B cell (primary cell): ENCODE results near the gene MFSD6. TPM values are rescaled to one million over a fixed set of nuclear protein-coding genes. Genes with fewer than 3 reads are reported as not detected.

ENCODE experiments used
- ATAC-seq: fragments of 200-7000 bp; cut with Tn5 transposase; one replicate; pipeline ENCODE4 v1.10.0; 2021; ENCODE audit warnings: low read depth, mild to moderate bottlenecking, moderate number of reproducible peaks, moderate library complexity
- CTCF ChIA-PET: fragments of 350-600 bp; sonication (Branson Sonifier 250); formaldehyde crosslinking; loops from one replicate; lab custom pipeline; 2021; ENCODE audit warnings: antibody characterized with exemption, inconsistent platforms; lab: Charles Lee
- POLR2A ChIA-PET: fragments of 350-600 bp; sonication (Branson Sonifier 250); formaldehyde crosslinking; loops from one replicate; lab custom pipeline; 2021; ENCODE audit warnings: antibody characterized with exemption; lab: Charles Lee
- DNase-seq: peaks from one replicate; pipeline ENCODE4 v3.0.0; 2013
- H2AFZ ChIP-seq: 2 replicates; pipeline ENCODE4 v1.6.1; 2012; ENCODE audit warnings: mild to moderate bottlenecking, low read depth, low read length; ENCODE audit not compliant: insufficient read depth, poor library complexity, severe bottlenecking
- H3K27ac ChIP-seq, 2 donors: 1 replicate in 1 of 2; 2 replicates in 1 of 2; pipeline ENCODE4 v1.5.1; 2012 to 2013; ENCODE audit warnings: low read length in 2 of 2, mild to moderate bottlenecking in 2 of 2, moderate library complexity in 1 of 2
- H3K27me3 ChIP-seq, 4 experiments: fragments of 200-600 bp in 1 of 4; sonication (generic) in 1 of 4; replicated peaks in 1 of 4; 1 replicate in 2 of 4; 2 replicates in 2 of 4; pipeline versions ENCODE4 v1.6.1 to v1.7.0; 2013 to 2016; ENCODE audit warnings: low read length in 3 of 4, mild to moderate bottlenecking in 2 of 4, mixed read lengths in 1 of 4, moderate library complexity in 1 of 4; ENCODE audit not compliant: insufficient read depth in 4 of 4, control insufficient read depth in 3 of 4; ENCODE audit errors: control extremely low read depth in 1 of 4
- H3K36me3 ChIP-seq, 2 experiments: replicated peaks in 1 of 2; 1 replicate in 1 of 2; 2 replicates in 1 of 2; pipeline versions ENCODE4 v1.6.1 to v1.7.1; 2013; ENCODE audit warnings: low read length in 1 of 2; ENCODE audit not compliant: insufficient read depth in 2 of 2, control insufficient read depth in 1 of 2; ENCODE audit errors: control extremely low read depth in 1 of 2, extremely low read depth in 1 of 2
- H3K4me1 ChIP-seq, 2 donors: fragments of 200-600 bp in 1 of 2; sonication (generic) in 1 of 2; 1 replicate in 1 of 2; 2 replicates in 1 of 2; pipeline versions ENCODE4 v1.5.1 to v1.6.1; 2013 to 2017; ENCODE audit warnings: low read length in 2 of 2; ENCODE audit not compliant: control insufficient read depth in 2 of 2, insufficient read depth in 2 of 2
- H3K4me2 ChIP-seq: replicated peaks from 2 replicates; pipeline ENCODE3; 2012; ENCODE audit warnings: mild to moderate bottlenecking, low read depth, low read length; ENCODE audit not compliant: poor library complexity, severe bottlenecking
- H3K4me3 ChIP-seq, 5 experiments: fragments of 200-600 bp in 1 of 5; sonication (generic) in 1 of 5; 1 replicate in 3 of 5; 2 replicates in 2 of 5; pipeline versions ENCODE4 v1.5.1 to v1.7.0; 2011 to 2016; ENCODE audit warnings: low read length in 4 of 5, mild to moderate bottlenecking in 4 of 5, low read depth in 2 of 5, control low read depth in 1 of 5, moderate library complexity in 1 of 5; ENCODE audit not compliant: insufficient read depth in 1 of 5; ENCODE audit errors: control extremely low read depth in 1 of 5, extremely low read depth in 1 of 5
- H3K79me2 ChIP-seq: fragments of 200-600 bp; sonication (generic); one replicate; pipeline ENCODE4 v1.6.0; 2016; ENCODE audit warnings: low read length; ENCODE audit not compliant: control insufficient read depth, insufficient read depth
- H3K9ac ChIP-seq: fragments of 200-600 bp; sonication (generic); 2 replicates; pipeline ENCODE4 v1.6.1; 2017; ENCODE audit warnings: mild to moderate bottlenecking, low read length, moderate library complexity
- H3K9me3 ChIP-seq, 3 donors: one replicate each; pipeline versions ENCODE4 v1.6.1 to v1.7.1; 2013; ENCODE audit warnings: low read length in 2 of 3; ENCODE audit not compliant: control insufficient read depth in 2 of 3, insufficient read depth in 1 of 3; ENCODE audit errors: control extremely low read depth in 1 of 3
- H4K20me1 ChIP-seq: 2 replicates; pipeline ENCODE4 v1.6.0; 2012; ENCODE audit warnings: mild to moderate bottlenecking, low read length; ENCODE audit not compliant: insufficient read depth, control insufficient read depth, poor library complexity, severe bottlenecking
- H3K27ac Mint-ChIP-seq: one replicate; pipeline ENCODE4 v1.8.0; 2021; ENCODE audit warnings: mixed read lengths
- H3K27me3 Mint-ChIP-seq: one replicate; pipeline ENCODE4 v1.8.0; 2021; ENCODE audit warnings: mixed read lengths
- H3K4me1 Mint-ChIP-seq: one replicate; pipeline ENCODE4 v1.8.0; 2021; ENCODE audit warnings: mixed read lengths
- H3K4me3 Mint-ChIP-seq: one replicate; pipeline ENCODE4 v1.8.0; 2021; ENCODE audit warnings: mixed read lengths
- H3K9me3 Mint-ChIP-seq: one replicate; pipeline ENCODE4 v1.8.0; 2022; ENCODE audit warnings: mixed read lengths; ENCODE audit not compliant: insufficient read depth
- EZH2 ChIP-seq: IDR thresholded peaks from 2 replicates; pipeline ENCODE4 v1.6.1; 2012; ENCODE audit warnings: borderline replicate concordance, low read depth, mild to moderate bottlenecking, moderate library complexity, low read length; ENCODE audit not compliant: insufficient read depth, poor library complexity, severe bottlenecking
- WGBS: methylation state at CpG from one replicate; pipeline ENCODE4 v1.1.5; 2013; ENCODE audit warnings: missing lambda C conversion rate; ENCODE audit not compliant: insufficient coverage; 5-methylcytosine and 5-hydroxymethylcytosine counted together
- intact Hi-C: fragments of 100-400 bp; cut with micrococcal nuclease; formaldehyde crosslinking; loops from one replicate; pipeline ENCODE4 v1.10.0; 2022
- polyA plus RNA-seq: library from polyadenylated mRNA; depleted of rRNA; stranded (reverse); fragments of >200 nt; gene quantifications from 2 replicates; pipeline ENCODE4 v1.2.3, GENCODE V29; 2012
- total RNA-seq, 2 donors: library from RNA; stranded (reverse); fragments of 120-200 nt in 1 of 2; gene quantifications; 1 replicate in 1 of 2; 2 replicates in 1 of 2; pipeline versions ENCODE4 v1.2.3 to v1.2.4, GENCODE V29; 2013 to 2022
- TF ChIP-seq, protein P1 (sequence below): fragments of 200-600 bp; IDR thresholded peaks from one replicate; pipeline ENCODE4 v1.8.0; 2022; ENCODE audit warnings: antibody characterized with exemption, mild to moderate bottlenecking

MFSD6 gene
- total and polyA plus RNA-seq, 2 donors (not counting 1 experiment from before 2014, with no cell fraction given), result 13.5 to 33.8 TPM

DNA sequence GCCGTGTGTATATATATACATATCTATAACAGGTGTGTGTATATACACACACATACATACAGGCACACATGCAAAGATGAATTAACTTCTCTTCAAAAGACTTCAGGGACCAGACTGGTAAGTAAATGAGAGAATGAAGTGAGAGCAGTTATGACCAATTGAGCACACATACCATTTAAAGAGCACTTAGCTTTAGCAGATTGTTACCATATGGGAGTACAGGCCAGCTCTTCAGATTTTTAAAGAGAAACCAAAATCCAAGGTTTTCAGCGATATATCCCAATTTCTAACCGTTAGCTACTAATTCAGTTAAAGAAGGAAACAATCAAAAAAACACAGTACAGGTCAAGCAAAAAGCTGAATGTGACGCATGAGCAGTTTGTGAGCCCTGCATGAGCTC is 41.1 kb upstream of the MFSD6 start:
- POLR2A ChIA-PET, result no interaction called here
- no peaks in the 10 kb centered on the region for H3K9me3 Mint-ChIP-seq

DNA sequence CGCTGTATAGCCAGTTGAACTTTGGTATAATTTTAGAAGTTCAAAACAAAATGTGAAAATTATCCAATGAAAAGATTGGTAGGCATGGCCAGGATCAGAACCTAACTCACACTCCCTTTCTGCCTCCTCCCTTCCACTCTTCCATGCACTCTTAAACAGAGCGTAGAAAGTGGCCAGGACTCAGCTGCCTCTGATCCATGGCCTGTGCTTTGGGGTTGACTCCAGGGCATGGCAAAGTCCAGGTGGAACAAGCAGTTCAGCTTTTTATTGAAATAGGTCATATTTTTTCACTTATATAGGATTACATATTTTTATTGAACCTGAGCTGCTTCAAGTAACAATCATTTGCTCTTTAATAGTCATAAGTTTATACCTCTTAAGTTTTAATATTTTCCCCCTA is 38.5 kb upstream of the MFSD6 start:
- CTCF ChIA-PET, result interaction anchor here (0.7 to 2.2 kb wide), 7 partner anchors 9 to 501 kb away, joined by 3 to 18 read pairs (median 4); no protein-coding TSS in a partner anchor
- intact Hi-C loops, result no loop called here
- Histone ChIP-seq H3K79me2 (no peaks in the 10 kb centered on the region), H2AFZ (no peak overlapping the region), H3K4me2 (no peak overlapping the region), H3K4me1 (no peaks in the 10 kb centered on the region), H3K9ac (no peak overlapping the region), H3K27me3 (no peaks in the 10 kb centered on the region), H3K36me3 (peaks cover 9 to 20% of the 10 kb centered on the region in 2 experiments), H3K27ac (no peak overlapping the region), H3K4me3 (no peak overlapping the region), H4K20me1 (no peaks in the 10 kb centered on the region), H3K9me3 (no peaks in the 10 kb centered on the region)
- Mint-ChIP-seq H3K4me3 (no peak overlapping the region), H3K27ac (no peak overlapping the region), H3K27me3 (no peaks in the 10 kb centered on the region), H3K9me3 (no peaks in the 10 kb centered on the region), H3K4me1 (no peaks in the 10 kb centered on the region)
- ATAC-seq, result no peak
- no peak for DNase-seq
- POLR2A ChIA-PET, result no interaction called here
- no peak for TF ChIP-seq EZH2
- TF ChIP-seq, protein P1, sequence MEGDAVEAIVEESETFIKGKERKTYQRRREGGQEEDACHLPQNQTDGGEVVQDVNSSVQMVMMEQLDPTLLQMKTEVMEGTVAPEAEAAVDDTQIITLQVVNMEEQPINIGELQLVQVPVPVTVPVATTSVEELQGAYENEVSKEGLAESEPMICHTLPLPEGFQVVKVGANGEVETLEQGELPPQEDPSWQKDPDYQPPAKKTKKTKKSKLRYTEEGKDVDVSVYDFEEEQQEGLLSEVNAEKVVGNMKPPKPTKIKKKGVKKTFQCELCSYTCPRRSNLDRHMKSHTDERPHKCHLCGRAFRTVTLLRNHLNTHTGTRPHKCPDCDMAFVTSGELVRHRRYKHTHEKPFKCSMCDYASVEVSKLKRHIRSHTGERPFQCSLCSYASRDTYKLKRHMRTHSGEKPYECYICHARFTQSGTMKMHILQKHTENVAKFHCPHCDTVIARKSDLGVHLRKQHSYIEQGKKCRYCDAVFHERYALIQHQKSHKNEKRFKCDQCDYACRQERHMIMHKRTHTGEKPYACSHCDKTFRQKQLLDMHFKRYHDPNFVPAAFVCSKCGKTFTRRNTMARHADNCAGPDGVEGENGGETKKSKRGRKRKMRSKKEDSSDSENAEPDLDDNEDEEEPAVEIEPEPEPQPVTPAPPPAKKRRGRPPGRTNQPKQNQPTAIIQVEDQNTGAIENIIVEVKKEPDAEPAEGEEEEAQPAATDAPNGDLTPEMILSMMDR, result no peak
- 80% methylated on average over 1 of the region's 2 CpGs for WGBS

More for the DNA sequence above, 41.1 kb upstream of the MFSD6 start:
- Mint-ChIP-seq H3K4me1 (peaks cover 2% of the 10 kb centered on the region), H3K4me3 (no peak overlapping the region), H3K27ac (no peak overlapping the region), H3K27me3 (no peaks in the 10 kb centered on the region)
- no peaks in the 10 kb centered on the region for H3K4me1 ChIP-seq
- no peaks in the 10 kb centered on the region for H3K27me3 ChIP-seq
- TF ChIP-seq, protein P1, result no peak
- TF ChIP-seq EZH2, result no peak
- peaks cover 9 to 20% of the 10 kb centered on the region in 2 experiments for H3K36me3 ChIP-seq
- no peaks in the 10 kb centered on the region for H3K79me2 ChIP-seq
- no peak overlapping the region for H3K4me3 ChIP-seq
- H3K27ac ChIP-seq, result no peak overlapping the region
- H3K9ac ChIP-seq, result no peak overlapping the region
- no peak for ATAC-seq
- CTCF ChIA-PET, result interaction anchor here (0.6 to 1.5 kb wide), 5 partner anchors 12 to 278 kb away, joined by 3 to 6 read pairs (median 3); no protein-coding TSS in a partner anchor
- intact Hi-C loops, result no loop called here
- H4K20me1 ChIP-seq, result no peaks in the 10 kb centered on the region
- no peaks in the 10 kb centered on the region for H3K9me3 ChIP-seq
- H2AFZ ChIP-seq, result no peak overlapping the region
- H3K4me2 ChIP-seq, result no peak overlapping the region
- DNase-seq, result no peak
- WGBS, result no CpG with 5 or more reads among the region's 4 CpGs
